GM19438 (cell line): ENCODE data around the gene FOXO1.
A peak's percentile ranks its signal among the peaks of the same experiment; 100 is the strongest.

ENCODE experiments used
- ATAC-seq: cut with Tn5 transposase; IDR thresholded peaks from one replicate; pipeline ENCODE4 v1.9.1; 2021; ENCODE audit warnings: low read depth; ENCODE audit not compliant: unreplicated experiment

Gene FOXO1

GRCh38 chr13:40611635-40612034 is 54.8 kb downstream of the FOXO1 start:
- no peak for ATAC-seq

- no peak for ATAC-seq
Measured at GRCh38 chr13:40611004-40611403, 55.4 kb downstream of the FOXO1 start.

GRCh38 chr13:40609972-40610726 is 56.3 kb downstream of the FOXO1 start:
- ATAC-seq: no peak

GRCh38 chr13:40608308-40608707 is 58.1 kb downstream of the FOXO1 start:
- no peak for ATAC-seq

- ATAC-seq: no peak
Measured at GRCh38 chr13:40605573-40605972, 60.9 kb downstream of the FOXO1 start.

GRCh38 chr13:40604135-40604534 is 62.3 kb downstream of the FOXO1 start:
- no peak for ATAC-seq

GRCh38 chr13:40600149-40600751 is 66.2 kb downstream of the FOXO1 start:
- ATAC-seq: no peak

- no peak for ATAC-seq
Measured at GRCh38 chr13:40599747-40600146, 66.7 kb downstream of the FOXO1 start.

GRCh38 chr13:40599124-40599523 is 67.3 kb downstream of the FOXO1 start:
- ATAC-seq: no peak

GRCh38 chr13:40598569-40598968 is 67.9 kb downstream of the FOXO1 start:
- ATAC-seq: no peak

- no peak for ATAC-seq
Measured at GRCh38 chr13:40597735-40598365, 68.6 kb downstream of the FOXO1 start.

GRCh38 chr13:40596484-40596883 is 70.0 kb downstream of the FOXO1 start:
- ATAC-seq: no peak

- no peak for ATAC-seq
Measured at GRCh38 chr13:40595693-40596092, 70.7 kb downstream of the FOXO1 start.

GRCh38 chr13:40592035-40592434 is 74.4 kb downstream of the FOXO1 start:
- ATAC-seq: no peak

GRCh38 chr13:40591091-40591490 is 75.3 kb downstream of the FOXO1 start:
- no peak for ATAC-seq

GRCh38 chr13:40590112-40590862 is 76.2 kb downstream of the FOXO1 start:
- ATAC-seq: no peak

GRCh38 chr13:40589285-40590109 is 76.9 kb downstream of the FOXO1 start:
- ATAC-seq: peak; percentile 88

GRCh38 chr13:40588101-40588500 is 78.3 kb downstream of the FOXO1 start:
- ATAC-seq: no peak

- ATAC-seq: no peak
Measured at GRCh38 chr13:40586886-40587565, 79.4 kb downstream of the FOXO1 start.
